SK-MEL-5 (cell line): ENCODE data around the gene YES1. TPM values are rescaled to one million over a fixed set of nuclear protein-coding genes. Genes with fewer than 3 reads are reported as not detected.
"Not testable (repeated sequence)": the region's sequence is repeated elsewhere in the genome, so short reads cannot be mapped to it uniquely, and the experiment has no call there.

Source experiments
- DNase-seq: peaks from one replicate; pipeline ENCODE4 v3.0.0-alpha.2; 2016; ENCODE audit warnings: low read depth, low spot score
- in situ Hi-C: cut with HindIII; loops from 2 replicates; pipeline ENCODE4 v1.10.0; 2016; ENCODE audit warnings: low sequenced_read_pairs, high pct_unique_total_duplicates, low pct_unique_long_range_greater_than_20kb
- total RNA-seq: library from RNA; depleted of rRNA; stranded (reverse); fragments of >200 nt; shearing (Covaris generic); gene quantifications from 2 replicates; pipeline ENCODE4 v1.2.3, GENCODE V29; 2014

Gene YES1
- total RNA-seq, 1 experiment from 2014 or later: 54.1 TPM

DNA sequence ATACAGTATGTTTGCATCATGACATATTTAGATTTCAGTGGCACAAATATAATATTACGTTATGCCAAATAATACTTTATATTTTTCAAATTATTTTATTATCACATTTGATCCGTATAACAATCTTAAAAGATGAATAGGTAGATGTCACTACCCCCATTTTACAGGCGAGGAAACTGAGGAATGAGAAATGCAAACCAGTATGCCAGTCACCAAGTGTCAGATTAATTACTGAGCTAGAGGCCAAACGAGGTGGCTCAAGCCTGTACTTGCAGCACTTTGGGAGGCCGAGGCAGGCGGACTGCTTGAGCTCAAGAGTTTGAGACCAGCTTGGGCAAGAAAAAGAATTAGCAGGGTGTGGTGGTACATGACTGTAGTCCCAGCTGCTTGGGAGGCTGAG, 17.4 kb upstream of the YES1 start:
- DNase-seq: no peak
- in situ Hi-C loops: no loop called here

DNA sequence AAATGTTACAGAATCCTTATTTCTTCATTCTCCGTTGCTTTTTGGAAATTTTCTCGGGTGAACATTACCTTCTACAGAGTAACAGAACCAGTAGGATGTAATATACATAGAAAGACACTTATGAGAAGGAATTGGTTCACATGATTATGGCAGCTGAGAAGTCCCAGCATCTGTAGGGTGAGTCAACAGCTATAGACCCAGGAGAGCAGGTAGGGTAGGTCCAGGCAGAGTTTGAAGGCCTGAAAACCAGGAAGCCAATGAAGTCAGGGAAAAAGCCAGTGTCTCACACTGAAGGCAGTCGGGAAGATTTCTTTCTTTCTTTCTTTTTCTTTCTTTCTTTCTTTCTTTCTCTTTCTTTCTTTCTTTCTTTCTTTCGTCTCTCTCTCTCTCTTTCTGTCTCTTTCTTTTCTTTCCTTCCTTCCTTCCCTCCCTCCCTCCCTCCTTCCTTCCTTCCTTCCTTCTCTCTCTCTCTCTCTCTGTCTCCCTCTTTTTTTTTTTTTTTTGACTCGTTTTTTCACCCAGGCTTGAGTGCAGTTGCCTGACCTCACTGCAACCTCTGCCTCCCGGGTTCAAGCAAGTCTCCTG, 15.1 kb upstream of the YES1 start:
- in situ Hi-C loops: no loop called here
- DNase-seq: no peak

- in situ Hi-C loops: no loop called here
- DNase-seq: no peak
Observed at GRCh38 chr18:825891-826585, 14.0 kb upstream of the YES1 start.

DNA sequence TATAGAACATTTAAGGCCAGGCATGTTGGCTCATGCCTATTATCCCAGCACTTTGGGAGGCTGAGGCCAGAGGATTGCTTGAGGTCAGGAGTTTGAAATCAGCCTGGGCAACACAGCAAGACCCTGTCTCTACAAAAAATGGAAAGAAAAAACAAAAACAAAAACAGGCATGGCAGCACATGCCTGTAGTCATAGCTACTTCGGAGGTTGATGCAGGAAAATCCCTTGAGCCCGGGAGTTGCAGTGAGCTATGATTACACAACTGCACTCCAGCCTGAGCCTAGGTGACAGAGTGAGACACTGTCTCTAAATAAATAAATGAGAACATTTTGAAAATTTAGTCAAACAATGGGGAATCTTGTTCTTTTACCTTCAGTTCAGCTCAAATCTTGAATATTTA, 12.1 kb upstream of the YES1 start:
- in situ Hi-C loops: no loop called here
- no peak for DNase-seq

DNA sequence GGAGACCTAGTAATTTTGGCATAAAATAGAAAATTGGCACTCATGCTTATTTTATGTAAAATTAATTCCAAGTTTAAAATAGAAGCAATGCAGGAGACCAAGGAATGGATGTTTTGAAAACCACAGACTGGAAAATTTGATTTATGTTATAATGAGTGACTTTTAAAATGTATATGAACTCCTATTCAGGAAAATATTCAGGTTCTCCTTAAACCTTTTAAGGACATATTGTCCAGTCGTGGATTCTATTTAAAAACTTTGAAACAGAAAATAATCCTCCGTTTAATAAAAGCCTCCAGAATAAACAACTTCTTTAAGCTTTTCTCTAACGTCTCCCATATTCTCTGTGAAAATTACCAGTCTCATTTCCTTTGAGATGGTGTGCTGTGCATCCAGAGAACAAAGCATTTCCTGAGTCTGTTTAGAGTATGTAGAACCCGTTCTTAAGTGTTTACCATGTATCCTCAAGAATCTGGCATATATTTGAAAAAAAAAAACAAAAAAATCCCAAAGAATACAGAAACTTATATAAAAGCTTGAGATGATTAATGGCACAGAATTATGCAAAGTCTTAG, 8.6 kb upstream of the YES1 start:
- in situ Hi-C loops: no loop called here
- DNase-seq: no peak

GRCh38 chr18:816869-817268, 4.8 kb upstream of the YES1 start:
- DNase-seq: no peak
- in situ Hi-C loops: no loop called here

- in situ Hi-C loops: no loop called here
- no peak for DNase-seq
Observed at GRCh38 chr18:816088-816653, 4.1 kb upstream of the YES1 start.

GRCh38 chr18:815353-815752, 3.3 kb upstream of the YES1 start:
- no peak for DNase-seq
- in situ Hi-C loops: no loop called here

- DNase-seq: no peak
- in situ Hi-C loops: no loop called here
Observed at GRCh38 chr18:814300-815084, 2.5 kb upstream of the YES1 start.

- in situ Hi-C loops: no loop called here
- no peak for DNase-seq
Observed at GRCh38 chr18:813172-814071, 1.4 kb upstream of the YES1 start.

- DNase-seq: peak; percentile 74
- in situ Hi-C loops: no loop called here
Observed at GRCh38 chr18:812376-813171, 532 bp upstream of the YES1 start.

DNA sequence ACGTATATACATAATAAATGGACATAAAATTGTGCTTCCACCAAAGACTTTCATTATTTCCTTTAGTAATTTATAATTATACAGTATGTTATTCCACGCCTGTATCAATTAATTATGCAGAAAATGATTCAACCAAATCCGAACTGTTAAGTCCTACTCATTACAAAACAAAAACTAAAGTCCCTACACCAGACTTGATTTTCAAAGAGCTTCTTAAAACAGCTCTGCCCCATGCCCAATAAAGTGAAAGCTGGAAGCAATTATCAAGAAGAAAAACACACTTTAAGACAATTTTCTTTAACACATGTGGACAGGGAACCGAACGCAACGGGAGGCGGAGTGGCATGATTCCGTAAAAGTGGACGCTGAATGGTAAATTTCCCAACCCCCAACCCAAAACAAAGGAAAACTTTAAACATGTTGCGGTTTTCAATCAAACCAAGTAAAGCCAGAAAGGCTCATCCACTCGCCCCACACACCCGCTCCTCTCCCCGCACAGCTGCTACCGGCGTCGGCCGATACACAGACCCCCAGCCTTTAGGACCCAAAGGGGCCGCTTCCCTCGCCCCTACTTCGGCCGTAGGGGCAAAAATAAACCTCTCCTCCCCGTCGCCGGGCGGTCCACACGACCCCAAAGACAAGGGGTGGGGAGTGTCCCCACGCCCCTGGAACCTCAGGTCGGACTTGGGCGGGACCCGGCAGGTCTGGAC, 705 bp downstream of the YES1 start:
- peak; percentile 25 for DNase-seq
- in situ Hi-C loops: no loop called here

DNA sequence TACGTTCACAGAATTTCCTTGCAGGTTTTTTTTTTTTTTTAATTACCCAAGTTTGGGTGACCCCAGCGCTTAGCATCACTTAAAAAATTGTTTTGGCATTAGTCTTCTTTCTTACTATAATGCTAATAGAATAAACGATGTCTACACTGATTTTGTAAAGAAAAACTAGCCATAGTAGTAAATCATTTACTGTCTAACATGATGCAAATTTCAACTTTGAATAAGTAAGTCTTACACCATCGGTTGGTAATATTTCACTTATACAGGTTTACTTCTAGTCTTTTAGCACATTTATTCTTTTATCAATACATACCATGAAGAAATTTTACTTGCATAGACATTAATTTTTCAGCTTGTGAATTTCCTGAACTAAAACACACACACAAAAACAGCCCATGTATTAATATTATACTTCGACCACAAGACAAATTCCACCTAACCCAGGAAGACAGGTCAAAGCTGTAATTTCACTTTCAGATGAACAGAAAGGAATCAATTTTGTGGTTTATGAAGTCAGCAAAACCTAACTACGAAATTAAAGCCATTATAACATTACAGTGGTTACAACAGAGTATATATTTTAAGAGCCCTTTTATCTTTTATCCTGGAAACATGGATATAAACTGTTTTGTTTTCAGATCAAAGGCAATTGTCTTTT, 1.9 kb downstream of the YES1 start:
- in situ Hi-C loops: no loop called here
- no peak for DNase-seq

GRCh38 chr18:809228-809627, 2.8 kb downstream of the YES1 start:
- DNase-seq, in situ Hi-C loops: not testable (repeated sequence)

- in situ Hi-C loops: no loop called here
Observed at GRCh38 chr18:808502-808901, 3.5 kb downstream of the YES1 start.

DNA sequence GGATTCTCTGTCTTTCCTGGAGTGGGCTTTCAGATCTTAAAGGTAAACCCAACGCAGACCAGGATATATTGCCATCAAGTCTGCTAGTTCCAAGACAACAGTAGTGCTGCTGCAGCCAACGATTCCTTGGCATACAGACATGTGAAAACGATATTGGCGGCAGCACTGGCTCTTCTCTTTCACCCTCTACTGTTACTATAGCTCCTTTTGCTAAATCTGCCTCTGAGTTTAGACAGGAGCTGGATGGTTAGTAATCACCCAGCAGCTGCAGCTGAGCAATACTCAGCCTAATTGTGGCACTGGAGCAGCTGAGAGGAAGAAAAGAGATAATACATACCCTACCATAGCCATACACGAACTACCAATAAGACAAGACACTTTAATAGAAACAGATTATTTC, 4.0 kb downstream of the YES1 start:
- in situ Hi-C loops: no loop called here
- no peak for DNase-seq

More at GRCh38 chr18:808502-808901, 3.5 kb downstream of the YES1 start:
- no peak for DNase-seq
